Vagina (tissue), 2 donors: ENCODE data around the gene TUBA1B.

Source experiments
- CTCF ChIP-seq, 3 experiments: fragments of 450-650 bp in 2 of 3; fragments of 200-600 bp in 1 of 3; sonication (generic) in 1 of 3; IDR thresholded peaks; one replicate each; pipeline ENCODE4 v1.5.1; 2017 to 2019; ENCODE audit warnings: antibody characterized with exemption in 3 of 3, mild to moderate bottlenecking in 2 of 3, moderate library complexity in 2 of 3
- POLR2A ChIP-seq, 2 donors: fragments of 450-650 bp; IDR thresholded peaks; one replicate each; pipeline ENCODE4 v1.6.1; 2017; ENCODE audit warnings: antibody characterized with exemption in 2 of 2, mild to moderate bottlenecking in 2 of 2, moderate library complexity in 2 of 2
- POLR2AphosphoS5 ChIP-seq, 2 donors: sonication (generic); formaldehyde crosslinking; IDR thresholded peaks; one replicate each; pipeline ENCODE4 v1.9.0; 2017; ENCODE audit warnings: antibody characterized with exemption in 2 of 2, mild to moderate bottlenecking in 2 of 2, low read depth in 1 of 2; ENCODE audit not compliant: insufficient read depth in 1 of 2

GRCh38 chr12:49079793-49080192, 51.4 kb downstream of the TUBA1B start:
- TF ChIP-seq CTCF (IDR thresholded peaks at IDR 0.05) (no peak), POLR2AphosphoS5 (IDR thresholded peaks at IDR 0.05; ENCODE audit: insufficient read depth in 1 of 2, low read depth in 1 of 2) (no peak), POLR2A (IDR thresholded peaks at IDR 0.05) (no peak)
